ENCODE results near the gene ECM2. TPM values are rescaled to one million over a fixed set of nuclear protein-coding genes. Genes with fewer than 3 reads are reported as not detected.

ECM2 gene
- total RNA-seq, 1 experiment from 2014 or later, result not detected

DNA sequence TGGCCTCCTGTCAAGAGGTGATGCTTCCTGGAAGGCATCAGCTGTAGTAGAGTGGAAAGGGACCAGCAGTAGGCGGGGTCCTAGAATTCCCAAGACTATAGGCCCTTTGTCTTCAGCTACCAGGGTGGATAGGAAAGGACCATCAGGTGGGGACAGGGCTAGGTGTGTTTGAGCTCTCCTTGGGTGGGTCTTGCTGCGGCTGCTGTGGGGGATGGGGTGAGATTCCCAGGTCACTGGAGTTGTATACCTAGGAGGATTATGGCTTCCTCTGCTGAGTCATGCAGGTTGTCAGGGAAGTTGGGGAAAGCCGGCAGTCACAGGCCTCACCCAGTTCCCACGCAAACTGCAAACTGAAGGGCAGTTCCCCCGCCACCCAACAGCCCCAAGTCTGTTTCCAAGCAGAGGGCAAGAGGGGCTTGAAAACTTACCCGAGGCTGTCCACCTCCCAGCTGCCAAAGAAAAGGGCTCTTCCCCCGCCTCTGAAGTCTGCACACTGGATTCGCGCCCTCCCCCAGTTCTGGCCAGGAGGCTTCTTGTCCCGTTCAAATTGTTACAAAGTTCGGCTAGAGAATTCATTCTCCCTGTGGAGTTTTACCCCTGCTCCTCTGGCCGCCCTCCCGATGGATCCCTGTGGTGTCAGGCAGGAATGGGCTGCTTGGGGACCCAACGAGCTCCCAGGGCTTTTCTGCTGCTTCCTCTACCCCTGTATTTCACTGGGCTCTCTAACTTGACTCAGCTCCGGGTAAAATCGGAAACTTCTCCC, 23.0 kb upstream of the ECM2 start:
- no TSS peak for BruUV-seq (replicated peaks)
- no peak for DNase-seq
- H3K4me3 Mint-ChIP-seq (ENCODE audit: low read depth, unreplicated experiment), result no peak overlapping the region
- H3K27ac Mint-ChIP-seq (ENCODE audit: unreplicated experiment), result no peak overlapping the region
- H3K27me3 Mint-ChIP-seq (ENCODE audit: unreplicated experiment), result no peaks in the 10 kb centered on the region
- H3K36me3 Mint-ChIP-seq (ENCODE audit: insufficient read depth, unreplicated experiment), result no peaks in the 10 kb centered on the region
- CTCF ChIA-PET, result no interaction called here
- intact Hi-C loops (cut with micrococcal nuclease; ENCODE audit: unreplicated experiment), result no loop called here
- no peaks in the 10 kb centered on the region for H3K9me3 Mint-ChIP-seq (ENCODE audit: low read depth, unreplicated experiment)
- H3K4me1 Mint-ChIP-seq (ENCODE audit: low read depth, unreplicated experiment), result no peaks in the 10 kb centered on the region
- TF ChIP-seq CTCF (IDR thresholded peaks at IDR 0.05; ENCODE audit: unreplicated experiment), result no peak

DNA sequence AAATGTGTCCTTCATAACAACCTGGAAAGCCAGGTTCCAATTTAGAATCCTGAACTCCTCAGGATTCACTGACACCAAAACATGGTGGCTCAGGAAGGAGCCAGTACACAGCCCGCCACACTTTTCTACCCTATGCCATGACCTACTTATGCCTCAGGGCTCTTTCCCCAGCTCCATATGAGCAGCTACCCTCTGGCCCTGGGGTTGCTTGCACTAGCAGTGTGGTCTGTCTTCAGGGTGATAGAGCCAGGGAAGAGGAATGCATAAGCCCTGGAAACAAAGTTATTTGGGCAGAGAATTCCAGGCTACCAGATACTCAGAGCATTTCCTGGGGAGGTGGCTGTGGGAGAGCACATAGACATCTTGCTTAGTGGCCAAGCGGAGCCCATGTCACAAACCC, 15.0 kb upstream of the ECM2 start:
- CTCF ChIA-PET, result no interaction called here
- no peak for DNase-seq
- no TSS peak for BruUV-seq (replicated peaks)
- no peak for TF ChIP-seq CTCF (IDR thresholded peaks at IDR 0.05; ENCODE audit: unreplicated experiment)
- Mint-ChIP-seq H3K9me3 (ENCODE audit: low read depth, unreplicated experiment) (no peaks in the 10 kb centered on the region), H3K4me3 (ENCODE audit: low read depth, unreplicated experiment) (no peak overlapping the region), H3K27ac (ENCODE audit: unreplicated experiment) (no peak overlapping the region), H3K27me3 (ENCODE audit: unreplicated experiment) (no peaks in the 10 kb centered on the region), H3K36me3 (ENCODE audit: insufficient read depth, unreplicated experiment) (no peaks in the 10 kb centered on the region), H3K4me1 (ENCODE audit: low read depth, unreplicated experiment) (no peaks in the 10 kb centered on the region)
- intact Hi-C loops (cut with micrococcal nuclease; ENCODE audit: unreplicated experiment), result no loop called here

- Mint-ChIP-seq H3K27me3 (ENCODE audit: unreplicated experiment) (no peaks in the 10 kb centered on the region), H3K4me3 (ENCODE audit: low read depth, unreplicated experiment) (no peak overlapping the region), H3K36me3 (ENCODE audit: insufficient read depth, unreplicated experiment) (no peaks in the 10 kb centered on the region), H3K4me1 (ENCODE audit: low read depth, unreplicated experiment) (no peaks in the 10 kb centered on the region), H3K9me3 (ENCODE audit: low read depth, unreplicated experiment) (no peaks in the 10 kb centered on the region), H3K27ac (ENCODE audit: unreplicated experiment) (no peak overlapping the region)
- TF ChIP-seq CTCF (IDR thresholded peaks at IDR 0.05; ENCODE audit: unreplicated experiment), result no peak
- intact Hi-C loops (cut with micrococcal nuclease; ENCODE audit: unreplicated experiment), result no loop called here
- CTCF ChIA-PET, result no interaction called here
- DNase-seq, result no peak
- no TSS peak for BruUV-seq (replicated peaks)
These were observed 11.6 kb upstream of the ECM2 start for GRCh38 chr9:92547356-92547755.

DNA sequence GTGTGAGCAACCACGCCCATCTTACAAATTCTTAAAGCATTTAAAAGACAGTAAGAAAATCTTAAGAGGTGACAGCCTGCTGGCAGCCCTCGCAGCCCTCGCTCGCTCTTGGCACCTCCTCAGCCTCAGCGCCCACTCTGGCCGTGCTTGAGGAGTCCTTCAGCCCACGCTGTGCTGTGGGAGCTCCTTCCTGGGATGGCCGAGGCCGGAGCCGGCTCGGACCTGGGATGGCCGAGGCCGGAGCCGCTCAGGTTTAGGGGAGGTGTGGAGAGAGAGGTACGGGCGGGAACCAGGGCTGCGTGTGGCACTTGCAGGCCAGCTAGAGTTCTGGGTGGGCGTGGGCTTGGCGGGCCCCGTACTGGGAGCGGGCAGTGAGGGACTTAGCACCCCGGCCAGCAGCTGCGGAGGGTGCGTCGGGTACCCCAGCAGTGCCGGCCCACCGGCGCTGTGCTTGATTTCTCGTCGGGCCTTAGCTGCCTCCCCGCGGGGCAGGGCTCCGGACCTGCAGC, 9.3 kb upstream of the ECM2 start:
- no peak overlapping the region for H3K27ac Mint-ChIP-seq (ENCODE audit: unreplicated experiment)
- CTCF ChIA-PET, result no interaction called here
- DNase-seq, result no peak

More for the DNA sequence above, 9.3 kb upstream of the ECM2 start:
- Mint-ChIP-seq H3K9me3 (ENCODE audit: low read depth, unreplicated experiment) (no peaks in the 10 kb centered on the region), H3K4me1 (ENCODE audit: low read depth, unreplicated experiment) (no peaks in the 10 kb centered on the region), H3K27me3 (ENCODE audit: unreplicated experiment) (no peaks in the 10 kb centered on the region), H3K36me3 (ENCODE audit: insufficient read depth, unreplicated experiment) (no peaks in the 10 kb centered on the region), H3K4me3 (ENCODE audit: low read depth, unreplicated experiment) (no peak overlapping the region)
- intact Hi-C loops (cut with micrococcal nuclease; ENCODE audit: unreplicated experiment), result no loop called here
- no TSS peak for BruUV-seq (replicated peaks)
- no peak for TF ChIP-seq CTCF (IDR thresholded peaks at IDR 0.05; ENCODE audit: unreplicated experiment)

Measured in Calu3 (cell line).